Measurements from ENCODE around the gene VPS29. TPM values are rescaled to one million over a fixed set of nuclear protein-coding genes. Genes with fewer than 3 reads are reported as not detected.
"Not testable (repeated sequence)": the region's sequence is repeated elsewhere in the genome, so short reads cannot be mapped to it uniquely, and the experiment has no call there.

Gene VPS29
- total RNA-seq, 1 experiment from 2014 or later: 156 TPM

DNA sequence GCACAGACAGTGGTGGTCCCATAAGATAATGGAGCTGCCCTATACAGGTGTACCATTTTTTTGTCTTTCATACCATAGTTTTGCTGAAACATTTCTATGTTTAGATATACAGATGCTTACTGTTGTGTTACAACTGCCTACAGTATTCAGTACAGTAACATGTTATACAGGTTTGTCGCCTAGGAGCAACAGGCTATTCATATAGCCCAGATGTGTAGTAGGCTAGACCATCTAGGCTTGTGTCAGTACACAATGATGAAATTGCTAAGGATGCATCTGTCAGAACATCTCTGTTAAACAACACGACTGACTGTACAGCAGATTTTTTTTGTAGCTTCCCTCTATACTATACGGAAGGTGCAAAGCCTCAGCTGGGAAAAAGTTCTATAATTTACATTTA lies 30.7 kb upstream of the VPS29 start:
- no peak overlapping the region for H3K27ac Mint-ChIP-seq (ENCODE audit: unreplicated experiment)
- H3K4me1 Mint-ChIP-seq (ENCODE audit: low read depth, unreplicated experiment): no peaks in the 10 kb centered on the region
- CTCF ChIA-PET: interaction anchor here (0.6 to 1.0 kb wide), 2 partner anchors 20 to 43 kb away, joined by 3 read pairs; no protein-coding TSS in a partner anchor
- BruUV-seq (replicated peaks): no TSS peak
- no peak overlapping the region for H3K4me3 Mint-ChIP-seq (ENCODE audit: low read depth, unreplicated experiment)
- DNase-seq: no peak
- H3K27me3 Mint-ChIP-seq (ENCODE audit: unreplicated experiment): no peaks in the 10 kb centered on the region
- TF ChIP-seq, protein P1, sequence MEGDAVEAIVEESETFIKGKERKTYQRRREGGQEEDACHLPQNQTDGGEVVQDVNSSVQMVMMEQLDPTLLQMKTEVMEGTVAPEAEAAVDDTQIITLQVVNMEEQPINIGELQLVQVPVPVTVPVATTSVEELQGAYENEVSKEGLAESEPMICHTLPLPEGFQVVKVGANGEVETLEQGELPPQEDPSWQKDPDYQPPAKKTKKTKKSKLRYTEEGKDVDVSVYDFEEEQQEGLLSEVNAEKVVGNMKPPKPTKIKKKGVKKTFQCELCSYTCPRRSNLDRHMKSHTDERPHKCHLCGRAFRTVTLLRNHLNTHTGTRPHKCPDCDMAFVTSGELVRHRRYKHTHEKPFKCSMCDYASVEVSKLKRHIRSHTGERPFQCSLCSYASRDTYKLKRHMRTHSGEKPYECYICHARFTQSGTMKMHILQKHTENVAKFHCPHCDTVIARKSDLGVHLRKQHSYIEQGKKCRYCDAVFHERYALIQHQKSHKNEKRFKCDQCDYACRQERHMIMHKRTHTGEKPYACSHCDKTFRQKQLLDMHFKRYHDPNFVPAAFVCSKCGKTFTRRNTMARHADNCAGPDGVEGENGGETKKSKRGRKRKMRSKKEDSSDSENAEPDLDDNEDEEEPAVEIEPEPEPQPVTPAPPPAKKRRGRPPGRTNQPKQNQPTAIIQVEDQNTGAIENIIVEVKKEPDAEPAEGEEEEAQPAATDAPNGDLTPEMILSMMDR (IDR thresholded peaks at IDR 0.05; ENCODE audit: unreplicated experiment): no peak
- peaks cover 11% of the 10 kb centered on the region for H3K36me3 Mint-ChIP-seq (ENCODE audit: insufficient read depth, unreplicated experiment)
- H3K9me3 Mint-ChIP-seq (ENCODE audit: low read depth, unreplicated experiment): no peaks in the 10 kb centered on the region
- intact Hi-C loops (cut with micrococcal nuclease; ENCODE audit: unreplicated experiment): no loop called here

DNA sequence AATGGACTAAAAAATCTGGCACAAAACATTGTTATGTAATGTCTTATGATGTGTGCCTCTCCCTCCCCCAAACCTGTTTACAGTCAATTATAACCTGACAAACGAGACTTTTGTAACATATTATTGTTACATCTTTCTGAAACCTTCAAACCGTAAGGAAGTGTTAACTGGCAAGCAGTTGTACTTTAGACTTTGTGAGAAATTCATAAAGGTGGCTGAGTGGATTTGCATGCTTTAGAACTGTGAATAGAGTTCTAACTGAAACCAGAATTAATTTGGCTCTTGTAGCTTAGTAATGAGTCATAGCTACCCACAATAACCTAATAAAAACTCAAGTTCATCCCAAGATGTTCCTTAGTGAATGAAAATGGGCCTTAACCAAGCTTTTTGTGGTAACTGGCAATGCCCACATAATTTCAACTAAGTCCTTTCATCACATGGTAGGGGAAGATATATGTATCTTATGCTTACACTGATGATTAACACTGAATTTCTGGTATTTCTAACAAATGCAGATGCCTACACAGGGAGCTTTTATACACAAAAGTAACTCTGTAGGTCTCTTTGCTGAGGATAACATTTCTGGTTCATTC lies 29.9 kb upstream of the VPS29 start:
- H3K4me1 Mint-ChIP-seq (ENCODE audit: low read depth, unreplicated experiment): no peaks in the 10 kb centered on the region
- no peaks in the 10 kb centered on the region for H3K27me3 Mint-ChIP-seq (ENCODE audit: unreplicated experiment)
- peaks cover 6% of the 10 kb centered on the region for H3K36me3 Mint-ChIP-seq (ENCODE audit: insufficient read depth, unreplicated experiment)
- DNase-seq: no peak
- no TSS peak for BruUV-seq (replicated peaks)
- no peak overlapping the region for H3K27ac Mint-ChIP-seq (ENCODE audit: unreplicated experiment)
- TF ChIP-seq, protein P1 (IDR thresholded peaks at IDR 0.05; ENCODE audit: unreplicated experiment): no peak
- CTCF ChIA-PET: interaction anchor here (0.6 to 1.0 kb wide), 2 partner anchors 19 to 53 kb away, joined by 3 read pairs; no protein-coding TSS in a partner anchor
- no peak overlapping the region for H3K4me3 Mint-ChIP-seq (ENCODE audit: low read depth, unreplicated experiment)
- no peaks in the 10 kb centered on the region for H3K9me3 Mint-ChIP-seq (ENCODE audit: low read depth, unreplicated experiment)
- intact Hi-C loops (cut with micrococcal nuclease; ENCODE audit: unreplicated experiment): no loop called here

DNA sequence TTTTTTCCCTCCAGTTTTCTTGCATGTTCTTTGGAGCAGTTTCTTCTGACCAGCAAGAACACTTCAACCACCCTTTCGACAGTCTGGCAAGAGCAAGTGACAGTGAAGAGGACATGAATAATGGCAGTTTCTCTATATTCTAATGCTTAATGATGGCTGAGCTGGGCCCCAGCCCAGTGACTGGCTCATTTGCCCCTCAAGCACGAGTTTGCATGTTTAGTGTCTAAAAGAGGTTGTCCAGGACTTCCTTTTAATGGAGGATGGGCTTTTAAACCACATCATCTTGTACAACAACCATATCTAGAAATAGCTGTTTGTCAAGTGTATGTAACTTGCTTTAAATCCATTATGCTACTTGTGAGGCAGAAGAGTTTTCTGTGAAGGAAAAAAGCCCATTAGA lies 28.6 kb upstream of the VPS29 start:
- DNase-seq: no peak
- Mint-ChIP-seq H3K4me3 (ENCODE audit: low read depth, unreplicated experiment) (no peak overlapping the region), H3K27me3 (ENCODE audit: unreplicated experiment) (no peaks in the 10 kb centered on the region), H3K27ac (ENCODE audit: unreplicated experiment) (no peak overlapping the region), H3K36me3 (ENCODE audit: insufficient read depth, unreplicated experiment) (peaks cover 6% of the 10 kb centered on the region), H3K9me3 (ENCODE audit: low read depth, unreplicated experiment) (no peaks in the 10 kb centered on the region), H3K4me1 (ENCODE audit: low read depth, unreplicated experiment) (no peaks in the 10 kb centered on the region)
- CTCF ChIA-PET: no interaction called here
- TF ChIP-seq, protein P1 (IDR thresholded peaks at IDR 0.05; ENCODE audit: unreplicated experiment): no peak
- intact Hi-C loops (cut with micrococcal nuclease; ENCODE audit: unreplicated experiment): no loop called here
- BruUV-seq (replicated peaks): no TSS peak

DNA sequence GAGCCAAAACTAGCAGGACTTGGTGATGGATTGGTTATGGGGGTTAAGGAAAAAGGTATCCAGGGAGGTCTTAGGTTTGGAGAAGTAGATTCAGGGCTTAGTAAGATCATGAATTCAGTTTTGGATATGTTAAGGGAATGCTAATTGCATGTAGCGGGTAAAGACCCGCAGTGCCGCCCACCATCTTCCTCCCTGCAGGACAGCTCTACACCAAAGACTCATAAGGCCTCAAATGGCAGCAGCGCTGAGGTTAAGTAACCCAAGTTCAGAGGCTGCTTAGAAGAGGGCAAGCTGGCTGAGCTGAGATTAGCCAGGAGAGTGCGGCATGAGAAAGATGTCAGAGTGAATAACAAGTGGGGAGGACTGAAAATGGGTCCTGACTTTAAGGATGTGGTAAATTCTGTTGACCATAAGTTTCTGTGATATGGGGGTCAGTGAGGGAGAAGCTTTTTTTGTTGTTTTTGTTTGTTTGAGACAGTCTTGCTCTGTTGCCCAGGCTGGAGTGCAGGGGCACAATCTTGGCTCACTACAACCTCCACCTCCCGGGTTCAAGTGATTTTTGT lies 26.4 kb upstream of the VPS29 start:
- no TSS peak for BruUV-seq (replicated peaks)

DNA sequence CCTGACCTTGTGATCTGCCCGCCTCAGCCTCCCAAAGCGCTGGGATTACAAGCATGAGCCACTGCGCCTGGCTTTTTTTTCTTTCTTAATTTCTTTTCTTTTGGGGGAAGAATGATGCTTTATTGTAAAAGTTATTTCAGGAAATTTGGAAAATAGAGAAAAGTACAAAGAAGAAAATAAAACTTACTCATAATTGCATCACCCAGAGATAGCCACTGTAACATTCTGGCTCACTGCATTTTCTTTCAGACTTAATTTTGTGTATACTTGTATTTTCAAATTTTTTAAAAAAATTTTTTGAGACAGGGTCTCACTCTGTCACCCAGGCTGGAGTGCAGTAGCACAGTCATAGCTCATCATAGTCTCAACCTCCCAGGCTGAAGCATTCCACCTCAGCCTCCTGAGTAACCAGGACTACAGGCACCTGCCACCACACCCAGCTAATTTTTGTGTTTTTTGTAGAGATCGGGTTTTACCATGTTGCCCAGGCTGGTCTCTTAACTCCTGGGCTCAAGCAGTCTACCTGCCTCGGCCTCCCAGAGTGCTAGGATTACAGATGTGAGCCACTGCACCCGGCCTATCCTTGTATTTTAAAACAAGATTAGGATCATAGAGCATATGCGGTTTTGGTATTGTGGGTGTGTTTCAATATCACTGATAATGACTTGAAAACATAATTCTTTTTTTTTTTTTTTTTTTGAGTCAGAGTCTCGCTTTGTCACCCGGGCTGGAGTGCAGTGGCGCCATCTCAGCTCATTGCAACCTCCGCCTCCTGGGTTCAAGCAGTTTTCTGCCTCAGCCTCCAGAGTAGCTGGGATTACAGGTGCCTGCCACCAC lies 19.2 kb upstream of the VPS29 start:
- H3K27ac Mint-ChIP-seq (ENCODE audit: unreplicated experiment); H3K36me3 Mint-ChIP-seq (ENCODE audit: insufficient read depth, unreplicated experiment); H3K27me3 Mint-ChIP-seq (ENCODE audit: unreplicated experiment); DNase-seq; H3K9me3 Mint-ChIP-seq (ENCODE audit: low read depth, unreplicated experiment); intact Hi-C loops (cut with micrococcal nuclease; ENCODE audit: unreplicated experiment); BruUV-seq (replicated peaks); H3K4me3 Mint-ChIP-seq (ENCODE audit: low read depth, unreplicated experiment); H3K4me1 Mint-ChIP-seq (ENCODE audit: low read depth, unreplicated experiment): not testable (repeated sequence)
- CTCF ChIA-PET: interaction anchor here (0.6 kb wide), 1 partner anchor 472 kb away, joined by 3 read pairs; no protein-coding TSS in a partner anchor

More for the DNA sequence above, 26.4 kb upstream of the VPS29 start:
- CTCF ChIA-PET: no interaction called here
- no peak for DNase-seq
- intact Hi-C loops (cut with micrococcal nuclease; ENCODE audit: unreplicated experiment): no loop called here
- Mint-ChIP-seq H3K27me3 (ENCODE audit: unreplicated experiment) (no peaks in the 10 kb centered on the region), H3K4me1 (ENCODE audit: low read depth, unreplicated experiment) (no peaks in the 10 kb centered on the region), H3K27ac (ENCODE audit: unreplicated experiment) (no peak overlapping the region), H3K4me3 (ENCODE audit: low read depth, unreplicated experiment) (no peak overlapping the region), H3K9me3 (ENCODE audit: low read depth, unreplicated experiment) (no peaks in the 10 kb centered on the region), H3K36me3 (ENCODE audit: insufficient read depth, unreplicated experiment) (peaks cover 6% of the 10 kb centered on the region)
- TF ChIP-seq, protein P1 (IDR thresholded peaks at IDR 0.05; ENCODE audit: unreplicated experiment): no peak

DNA sequence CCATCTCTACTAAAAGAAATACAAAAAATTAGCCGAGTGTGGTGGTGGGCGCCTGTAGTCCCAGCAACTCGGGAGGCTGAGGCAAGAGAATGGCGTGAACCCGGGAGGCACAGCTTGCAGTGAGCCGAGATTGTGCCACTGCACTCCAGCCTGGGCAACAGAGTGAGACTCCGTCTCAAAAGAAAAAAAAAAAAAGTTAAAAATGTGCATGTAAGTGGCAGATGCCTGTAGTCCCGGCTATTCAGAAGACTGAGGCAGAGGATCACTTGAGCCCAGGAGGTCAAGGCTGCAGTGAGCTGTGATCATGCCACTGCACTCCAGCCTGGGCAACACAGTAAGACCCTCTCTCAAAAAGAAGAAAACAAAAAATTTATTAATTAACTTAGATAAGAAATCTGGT lies 16.1 kb upstream of the VPS29 start:
- H3K27ac Mint-ChIP-seq (ENCODE audit: unreplicated experiment); H3K4me3 Mint-ChIP-seq (ENCODE audit: low read depth, unreplicated experiment); intact Hi-C loops (cut with micrococcal nuclease; ENCODE audit: unreplicated experiment); DNase-seq; H3K36me3 Mint-ChIP-seq (ENCODE audit: insufficient read depth, unreplicated experiment); BruUV-seq (replicated peaks); H3K9me3 Mint-ChIP-seq (ENCODE audit: low read depth, unreplicated experiment); H3K27me3 Mint-ChIP-seq (ENCODE audit: unreplicated experiment); H3K4me1 Mint-ChIP-seq (ENCODE audit: low read depth, unreplicated experiment): not testable (repeated sequence)
- CTCF ChIA-PET: interaction anchor here (0.7 to 1.1 kb wide), 2 partner anchors 9 to 84 kb away, joined by 3 to 5 read pairs; no protein-coding TSS in a partner anchor

All from Calu3 (cell line).